ENCODE results near the gene USHBP1. TPM values are rescaled to one million over a fixed set of nuclear protein-coding genes. Genes with fewer than 3 reads are reported as not detected.

USHBP1 gene
- total RNA-seq, 4 donors from 2014 or later = 0.70 to 4.8 (median 0.73) TPM; not detected in 1

GRCh38 chr19:17226002-17226933 lies 38.3 kb downstream of the USHBP1 start, which contains the start of gene OCEL1:
TSS of gene OCEL1 (plus strand) at chr19:17226226. CDS start at chr19:17226248, 22 bp downstream.
- Histone ChIP-seq H3K9me3 (no peaks in the 10 kb centered on the region), H3K4me3 (peak within 1 kb of the TSS; percentile 45 to 81 (median 70)), H3K27ac (peak within 1 kb of the TSS; percentile 83 to 91 (median 90)), H3K36me3 (peaks cover 4 to 28% (median 9%) of the 10 kb centered on the region in 3 donors), H3K27me3 (no peaks in the 10 kb centered on the region), H3K4me1 (peaks cover 6 to 27% (median 8%) of the 10 kb centered on the region in 3 donors)
- peak in 1 of 4 donors; percentile 82 for TF ChIP-seq POLR2A (IDR thresholded peaks at IDR 0.05)
- TF ChIP-seq, protein P1, sequence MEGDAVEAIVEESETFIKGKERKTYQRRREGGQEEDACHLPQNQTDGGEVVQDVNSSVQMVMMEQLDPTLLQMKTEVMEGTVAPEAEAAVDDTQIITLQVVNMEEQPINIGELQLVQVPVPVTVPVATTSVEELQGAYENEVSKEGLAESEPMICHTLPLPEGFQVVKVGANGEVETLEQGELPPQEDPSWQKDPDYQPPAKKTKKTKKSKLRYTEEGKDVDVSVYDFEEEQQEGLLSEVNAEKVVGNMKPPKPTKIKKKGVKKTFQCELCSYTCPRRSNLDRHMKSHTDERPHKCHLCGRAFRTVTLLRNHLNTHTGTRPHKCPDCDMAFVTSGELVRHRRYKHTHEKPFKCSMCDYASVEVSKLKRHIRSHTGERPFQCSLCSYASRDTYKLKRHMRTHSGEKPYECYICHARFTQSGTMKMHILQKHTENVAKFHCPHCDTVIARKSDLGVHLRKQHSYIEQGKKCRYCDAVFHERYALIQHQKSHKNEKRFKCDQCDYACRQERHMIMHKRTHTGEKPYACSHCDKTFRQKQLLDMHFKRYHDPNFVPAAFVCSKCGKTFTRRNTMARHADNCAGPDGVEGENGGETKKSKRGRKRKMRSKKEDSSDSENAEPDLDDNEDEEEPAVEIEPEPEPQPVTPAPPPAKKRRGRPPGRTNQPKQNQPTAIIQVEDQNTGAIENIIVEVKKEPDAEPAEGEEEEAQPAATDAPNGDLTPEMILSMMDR (IDR thresholded peaks at IDR 0.05) = peak in 1 of 6 experiments; percentile 11
- 0 to 3% methylated on average over 9 to 21 of the region's 90 CpGs for WGBS, 2 donors
- DNase-seq = peak; percentile 93
- intact Hi-C loops (cut with DNase I) = no loop called here

- TF ChIP-seq, protein P1 (IDR thresholded peaks at IDR 0.05) = no peak
- TF ChIP-seq POLR2A (IDR thresholded peaks at IDR 0.05) = no peak
- Histone ChIP-seq H3K9me3 (no peaks in the 10 kb centered on the region), H3K27me3 (no peaks in the 10 kb centered on the region), H3K36me3 (peaks cover 0 to 16% (median 7%) of the 10 kb centered on the region in 3 donors), H3K27ac (no peak overlapping the region), H3K4me1 (peaks cover 6 to 34% (median 13%) of the 10 kb centered on the region in 3 donors), H3K4me3 (no peak overlapping the region)
- 76 to 88% methylated on average over 10 of the region's 10 CpGs for WGBS, 2 donors
- no peak for DNase-seq
- intact Hi-C loops (cut with DNase I) = no loop called here
Measured at GRCh38 chr19:17225053-17225452, 39.5 kb downstream of the USHBP1 start.

- Histone ChIP-seq H3K4me1 (peaks cover 0 to 25% (median 15%) of the 10 kb centered on the region in 3 donors), H3K9me3 (no peaks in the 10 kb centered on the region), H3K4me3 (peak overlapping the region in 1 of 4 donors; percentile 4), H3K27me3 (no peaks in the 10 kb centered on the region), H3K27ac (peak overlapping the region; percentile 28 to 70 (median 60)), H3K36me3 (peaks cover 0 to 39% (median 0%) of the 10 kb centered on the region in 3 donors)
- no peak for DNase-seq
- 18 to 28% methylated on average over 8 to 12 of the region's 14 CpGs for WGBS, 2 donors
- TF ChIP-seq, protein P1 (IDR thresholded peaks at IDR 0.05) = no peak
- no peak for TF ChIP-seq POLR2A (IDR thresholded peaks at IDR 0.05)
- intact Hi-C loops (cut with DNase I) = no loop called here
Measured at GRCh38 chr19:17220207-17220758, 44.3 kb downstream of the USHBP1 start.

DNA sequence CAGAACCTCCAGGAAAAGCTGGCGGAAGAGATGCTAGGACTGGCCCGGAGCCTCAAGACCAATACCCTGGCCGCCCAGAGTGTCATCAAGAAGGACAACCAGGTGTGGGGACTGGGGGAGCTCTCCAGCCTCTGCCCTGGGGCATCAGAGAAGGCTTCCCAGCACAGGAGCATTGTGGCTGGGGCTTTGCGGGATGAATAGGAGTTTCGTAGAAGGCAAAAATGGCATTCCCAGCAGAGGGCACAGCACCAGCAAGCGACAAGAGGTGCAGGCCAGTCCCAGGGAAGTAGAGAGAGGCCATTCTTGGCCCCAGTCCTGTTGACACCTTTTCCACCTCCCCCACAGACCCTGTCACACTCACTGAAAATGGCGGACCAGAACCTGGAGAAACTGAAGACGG lies 45.3 kb downstream of the USHBP1 start:
- Histone ChIP-seq H3K4me1 (peaks cover 3 to 30% (median 20%) of the 10 kb centered on the region in 3 donors), H3K27me3 (no peaks in the 10 kb centered on the region), H3K4me3 (no peak overlapping the region), H3K36me3 (peaks cover 0 to 39% (median 0%) of the 10 kb centered on the region in 3 donors), H3K9me3 (no peaks in the 10 kb centered on the region), H3K27ac (peak overlapping the region in 1 of 4 donors; percentile 70)
- intact Hi-C loops (cut with DNase I) = no loop called here
- WGBS, 2 donors = 96% methylated on average over 6 to 8 of the region's 8 CpGs
- TF ChIP-seq, protein P1 (IDR thresholded peaks at IDR 0.05) = no peak
- TF ChIP-seq POLR2A (IDR thresholded peaks at IDR 0.05) = no peak
- DNase-seq = no peak
